Femur (tissue), 1 donor: ENCODE results near the gene NRIP3.
"Not testable (repeated sequence)": the region's sequence is repeated elsewhere in the genome, so short reads cannot be mapped to it uniquely, and the experiment has no call there.

ENCODE experiments used
- DNase-seq: peaks from one replicate; pipeline ENCODE4 v3.0.0-alpha.2; 2017

NRIP3 gene

GRCh38 chr11:8964324-8965320 is 39.2 kb downstream of the NRIP3 start, which contains the start of gene TMEM9B:
Gene TMEM9B, minus strand, starts transcription at chr11:8964442. Its CDS starts 129 bp downstream, at chr11:8964313.
- peak; percentile 94 for DNase-seq

- DNase-seq = peak; percentile 23
Observed at GRCh38 chr11:8963569-8964323, 40.1 kb downstream of the NRIP3 start.

GRCh38 chr11:8962841-8963240 is 41.0 kb downstream of the NRIP3 start:
- no peak for DNase-seq

- DNase-seq = no peak
Observed at GRCh38 chr11:8961401-8961800, 42.4 kb downstream of the NRIP3 start.

- DNase-seq = peak; percentile 36
Observed at GRCh38 chr11:8959546-8960166, 44.1 kb downstream of the NRIP3 start.

GRCh38 chr11:8956860-8957259 is 46.9 kb downstream of the NRIP3 start:
- no peak for DNase-seq

- no peak for DNase-seq
Observed at GRCh38 chr11:8948886-8949285, 54.9 kb downstream of the NRIP3 start.

- no peak for DNase-seq
Observed at GRCh38 chr11:8947230-8947943, 56.4 kb downstream of the NRIP3 start.

- no peak for DNase-seq
Observed at GRCh38 chr11:8942518-8943066, 61.2 kb downstream of the NRIP3 start, which contains the start of gene ASCL3. Gene ASCL3, minus strand, starts transcription at chr11:8943016. Its CDS starts 4,855 bp downstream, at chr11:8938161.

GRCh38 chr11:8941341-8942103 is 62.3 kb downstream of the NRIP3 start:
- DNase-seq = no peak

GRCh38 chr11:8937659-8938058 is 66.1 kb downstream of the NRIP3 start:
- DNase-seq = no peak

GRCh38 chr11:8937159-8937558 is 66.6 kb downstream of the NRIP3 start:
- DNase-seq = no peak

- not testable (repeated sequence) for DNase-seq
Observed at GRCh38 chr11:8935789-8936188, 68.0 kb downstream of the NRIP3 start.

- DNase-seq = no peak
Observed at GRCh38 chr11:8934742-8935488, 68.9 kb downstream of the NRIP3 start.

GRCh38 chr11:8933931-8934330 is 69.9 kb downstream of the NRIP3 start:
- DNase-seq = no peak

- DNase-seq = no peak
Observed at GRCh38 chr11:8932564-8933180, 71.1 kb downstream of the NRIP3 start, which contains the start of gene C11orf16. Gene C11orf16, minus strand, starts transcription at chr11:8932947. Its CDS starts 639 bp downstream, at chr11:8932308.
